K562 (cell line): Measurements from ENCODE around the gene LAMTOR1.
"Not testable (repeated sequence)": the region's sequence is repeated elsewhere in the genome, so short reads cannot be mapped to it uniquely, and the experiment has no call there.

ENCODE experiments used
- CREB1 ChIP-seq, 2 experiments: sonication (generic) in 1 of 2; formaldehyde crosslinking in 1 of 2; IDR thresholded peaks; 2 replicates each; pipeline versions ENCODE4 v1.6.1 to v1.8.0; 2012 to 2022; ENCODE audit warnings: inconsistent platforms in 1 of 2, mild to moderate bottlenecking in 1 of 2, missing genetic modification reagents in 1 of 2, moderate library complexity in 1 of 2
- POLR2A ChIP-seq: fragments of 450-650 bp; conservative IDR thresholded peaks from 2 replicates; pipeline ENCODE4 v1.6.1; 2016
- RAD21 ChIP-seq, 2 experiments: fragments of 250-450 bp in 1 of 2; fragments of 450-650 bp in 1 of 2; sonication (Bioruptor Pico) in 1 of 2; formaldehyde crosslinking in 1 of 2; IDR thresholded peaks in 1 of 2; conservative IDR thresholded peaks in 1 of 2; 2 replicates each; pipeline versions ENCODE4 v1.4.0 to v1.8.0; 2020 to 2022; ENCODE audit warnings: mild to moderate bottlenecking in 2 of 2, moderate library complexity in 1 of 2
- TF ChIP-seq, protein P1 (sequence below), 2 experiments: fragments of 450-650 bp; formaldehyde crosslinking in 1 of 2; IDR thresholded peaks; 2 replicates each; pipeline versions ENCODE4 v1.4.0 to v1.6.1; 2014 to 2020; ENCODE audit warnings: mild to moderate bottlenecking in 2 of 2, borderline replicate concordance in 1 of 2, low read depth in 1 of 2
- TF ChIP-seq, protein P2 (sequence below), 2 experiments: fragments of 200-800 bp in 1 of 2; sonication (Bioruptor generic) in 1 of 2; sonication (generic) in 1 of 2; formaldehyde crosslinking in 1 of 2; IDR thresholded peaks in 1 of 2; conservative IDR thresholded peaks in 1 of 2; 2 replicates each; pipeline versions ENCODE4 v1.5.0 to v1.6.1; 2016 to 2020; ENCODE audit warnings: missing compliant biosample characterization in 1 of 2, missing genetic modification characterization in 1 of 2, missing genetic modification reagents in 1 of 2
- TF ChIP-seq, protein P3 (sequence below), 2 experiments: IDR thresholded peaks in 1 of 2; conservative IDR thresholded peaks in 1 of 2; 2 replicates each; pipeline ENCODE4 v1.6.1; 2016; ENCODE audit warnings: low read depth in 2 of 2, mild to moderate bottlenecking in 1 of 2, missing compliant biosample characterization in 1 of 2, missing genetic modification characterization in 1 of 2, moderate library complexity in 1 of 2

DNA sequence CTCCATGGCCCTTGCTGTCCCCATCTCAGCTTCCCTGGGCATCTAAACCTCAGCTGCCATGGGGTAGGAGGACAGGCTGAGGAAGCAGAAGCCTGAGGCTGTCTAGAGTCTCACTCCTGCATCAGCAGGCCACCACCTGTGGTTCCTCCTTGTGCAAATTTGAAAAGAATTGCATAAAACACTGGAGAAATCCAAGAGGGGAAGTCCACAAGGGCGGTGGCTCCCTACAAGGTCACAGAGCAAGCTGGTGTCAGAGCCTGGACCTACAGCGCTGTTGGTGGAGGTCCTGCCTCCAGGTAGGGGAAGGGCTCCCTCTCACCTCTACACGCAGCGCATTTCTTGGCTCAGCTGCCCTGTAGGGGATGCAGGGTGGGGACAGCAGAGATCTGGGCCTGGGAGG is 32.4 kb upstream of the LAMTOR1 start, which contains the start of gene FOLR3:
- TF ChIP-seq, protein P1, sequence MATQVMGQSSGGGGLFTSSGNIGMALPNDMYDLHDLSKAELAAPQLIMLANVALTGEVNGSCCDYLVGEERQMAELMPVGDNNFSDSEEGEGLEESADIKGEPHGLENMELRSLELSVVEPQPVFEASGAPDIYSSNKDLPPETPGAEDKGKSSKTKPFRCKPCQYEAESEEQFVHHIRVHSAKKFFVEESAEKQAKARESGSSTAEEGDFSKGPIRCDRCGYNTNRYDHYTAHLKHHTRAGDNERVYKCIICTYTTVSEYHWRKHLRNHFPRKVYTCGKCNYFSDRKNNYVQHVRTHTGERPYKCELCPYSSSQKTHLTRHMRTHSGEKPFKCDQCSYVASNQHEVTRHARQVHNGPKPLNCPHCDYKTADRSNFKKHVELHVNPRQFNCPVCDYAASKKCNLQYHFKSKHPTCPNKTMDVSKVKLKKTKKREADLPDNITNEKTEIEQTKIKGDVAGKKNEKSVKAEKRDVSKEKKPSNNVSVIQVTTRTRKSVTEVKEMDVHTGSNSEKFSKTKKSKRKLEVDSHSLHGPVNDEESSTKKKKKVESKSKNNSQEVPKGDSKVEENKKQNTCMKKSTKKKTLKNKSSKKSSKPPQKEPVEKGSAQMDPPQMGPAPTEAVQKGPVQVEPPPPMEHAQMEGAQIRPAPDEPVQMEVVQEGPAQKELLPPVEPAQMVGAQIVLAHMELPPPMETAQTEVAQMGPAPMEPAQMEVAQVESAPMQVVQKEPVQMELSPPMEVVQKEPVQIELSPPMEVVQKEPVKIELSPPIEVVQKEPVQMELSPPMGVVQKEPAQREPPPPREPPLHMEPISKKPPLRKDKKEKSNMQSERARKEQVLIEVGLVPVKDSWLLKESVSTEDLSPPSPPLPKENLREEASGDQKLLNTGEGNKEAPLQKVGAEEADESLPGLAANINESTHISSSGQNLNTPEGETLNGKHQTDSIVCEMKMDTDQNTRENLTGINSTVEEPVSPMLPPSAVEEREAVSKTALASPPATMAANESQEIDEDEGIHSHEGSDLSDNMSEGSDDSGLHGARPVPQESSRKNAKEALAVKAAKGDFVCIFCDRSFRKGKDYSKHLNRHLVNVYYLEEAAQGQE (IDR thresholded peaks at IDR 0.05; ENCODE audit: borderline replicate concordance), result not testable (repeated sequence)
- TF ChIP-seq, protein P1 (CRISPR knock-in tag; IDR thresholded peaks at IDR 0.05; ENCODE audit: low read depth), result not testable (repeated sequence)
- TF ChIP-seq, protein P2, sequence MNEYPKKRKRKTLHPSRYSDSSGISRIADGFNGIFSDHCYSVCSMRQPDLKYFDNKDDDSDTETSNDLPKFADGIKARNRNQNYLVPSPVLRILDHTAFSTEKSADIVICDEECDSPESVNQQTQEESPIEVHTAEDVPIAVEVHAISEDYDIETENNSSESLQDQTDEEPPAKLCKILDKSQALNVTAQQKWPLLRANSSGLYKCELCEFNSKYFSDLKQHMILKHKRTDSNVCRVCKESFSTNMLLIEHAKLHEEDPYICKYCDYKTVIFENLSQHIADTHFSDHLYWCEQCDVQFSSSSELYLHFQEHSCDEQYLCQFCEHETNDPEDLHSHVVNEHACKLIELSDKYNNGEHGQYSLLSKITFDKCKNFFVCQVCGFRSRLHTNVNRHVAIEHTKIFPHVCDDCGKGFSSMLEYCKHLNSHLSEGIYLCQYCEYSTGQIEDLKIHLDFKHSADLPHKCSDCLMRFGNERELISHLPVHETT (CRISPR knock-in tag; conservative IDR thresholded peaks at IDR 0.05 in 1 of 2, IDR thresholded peaks at IDR 0.05 in 1 of 2), result not testable (repeated sequence)
- not testable (repeated sequence) for TF ChIP-seq RAD21 (CRISPR knock-in tag; conservative IDR thresholded peaks at IDR 0.05 in 1 of 2, IDR thresholded peaks at IDR 0.05 in 1 of 2); POLR2A; CREB1 (IDR thresholded peaks at IDR 0.05); CREB1 (CRISPR knock-in tag; IDR thresholded peaks at IDR 0.05)
- TF ChIP-seq, protein P3, sequence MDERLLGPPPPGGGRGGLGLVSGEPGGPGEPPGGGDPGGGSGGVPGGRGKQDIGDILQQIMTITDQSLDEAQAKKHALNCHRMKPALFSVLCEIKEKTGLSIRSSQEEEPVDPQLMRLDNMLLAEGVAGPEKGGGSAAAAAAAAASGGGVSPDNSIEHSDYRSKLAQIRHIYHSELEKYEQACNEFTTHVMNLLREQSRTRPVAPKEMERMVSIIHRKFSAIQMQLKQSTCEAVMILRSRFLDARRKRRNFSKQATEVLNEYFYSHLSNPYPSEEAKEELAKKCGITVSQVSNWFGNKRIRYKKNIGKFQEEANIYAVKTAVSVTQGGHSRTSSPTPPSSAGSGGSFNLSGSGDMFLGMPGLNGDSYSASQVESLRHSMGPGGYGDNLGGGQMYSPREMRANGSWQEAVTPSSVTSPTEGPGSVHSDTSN (CRISPR knock-in tag; IDR thresholded peaks at IDR 0.05; ENCODE audit: low read depth), result not testable (repeated sequence)
- TF ChIP-seq, protein P3 (tag; conservative IDR thresholded peaks at IDR 0.05; ENCODE audit: low read depth), result not testable (repeated sequence)
